ENCODE results near the gene PSAPL1.

Gene PSAPL1

GRCh38 chr4:7430965-7431695 is 3.6 kb downstream of the PSAPL1 start:
- no peak for DNase-seq (ENCODE audit: low read depth)

DNA sequence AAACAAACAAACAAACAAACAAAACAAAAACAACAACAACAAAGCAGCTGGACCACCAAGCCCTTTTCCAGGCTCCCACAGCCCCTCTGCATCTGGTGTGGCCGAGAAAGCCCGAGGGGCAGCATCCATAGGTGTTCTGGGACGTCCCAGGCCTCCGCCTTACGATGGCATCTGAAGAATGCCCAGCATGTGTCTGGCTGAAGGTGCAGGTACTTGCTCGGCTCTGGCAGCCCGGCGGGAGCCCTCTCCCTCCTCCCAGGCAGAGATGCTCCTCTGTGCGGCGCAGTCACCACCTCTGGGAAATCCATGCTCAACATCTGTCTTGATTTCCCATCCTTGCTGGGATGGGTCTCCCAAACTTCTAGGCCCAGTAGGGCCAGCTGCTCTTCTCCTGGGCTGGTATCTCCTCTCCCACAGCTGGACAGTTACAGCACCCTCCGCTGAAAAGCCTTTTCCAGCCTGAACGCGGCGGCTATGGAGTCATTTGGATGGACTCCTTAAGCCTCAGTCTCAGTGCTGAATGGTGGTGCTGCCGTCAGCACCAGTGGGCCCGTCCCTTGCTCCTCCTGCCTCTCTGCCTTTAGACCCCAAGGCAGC is 4.3 kb downstream of the PSAPL1 start:
- no peak for DNase-seq (ENCODE audit: low read depth)

- DNase-seq (ENCODE audit: low read depth), result no peak
Measured at GRCh38 chr4:7429601-7430078, 5.1 kb downstream of the PSAPL1 start.

DNA sequence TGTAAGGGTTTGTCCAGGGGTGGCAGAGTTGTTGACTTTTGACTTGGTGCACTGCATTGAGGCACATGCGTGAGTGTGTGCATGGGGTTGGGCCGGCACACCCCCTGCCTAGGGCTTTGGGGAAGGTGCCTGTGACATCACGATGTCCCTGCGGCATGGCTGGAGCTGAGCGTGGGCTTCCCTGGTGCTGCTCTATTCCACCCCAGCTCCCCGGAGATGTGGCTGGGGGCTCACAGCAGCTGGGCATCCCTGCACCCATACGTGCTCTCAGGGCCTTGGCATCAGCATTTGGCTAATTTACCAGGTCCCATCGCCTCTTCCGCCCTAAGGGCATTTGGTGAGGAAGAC is 5.7 kb downstream of the PSAPL1 start:
- DNase-seq (ENCODE audit: low read depth), result no peak

- DNase-seq (ENCODE audit: low read depth), result no peak
Measured at GRCh38 chr4:7428261-7429068, 6.3 kb downstream of the PSAPL1 start.

GRCh38 chr4:7427831-7428260 is 6.9 kb downstream of the PSAPL1 start:
- DNase-seq (ENCODE audit: low read depth), result no peak

DNA sequence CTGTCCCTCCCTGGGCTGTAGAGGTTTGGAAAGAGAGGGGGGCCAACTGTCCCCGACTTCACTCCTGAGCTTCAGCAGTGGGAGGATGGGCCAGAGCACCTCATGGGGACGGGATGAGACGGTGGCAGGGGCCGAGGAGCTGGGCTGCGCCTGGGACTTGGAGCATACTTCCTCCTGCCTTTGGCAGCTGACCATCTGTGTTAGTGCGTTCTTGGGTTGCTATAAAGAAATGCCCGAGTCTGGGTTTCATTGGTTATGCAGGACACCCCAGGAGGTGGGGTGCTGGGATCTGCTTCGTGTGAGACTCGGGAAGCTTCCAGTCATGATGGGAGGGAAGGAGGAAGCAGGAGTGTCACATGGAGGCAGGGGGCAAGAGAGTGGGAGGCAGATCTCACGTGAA is 7.4 kb downstream of the PSAPL1 start:
- no peak for DNase-seq (ENCODE audit: low read depth)

- no peak for DNase-seq (ENCODE audit: low read depth)
Measured at GRCh38 chr4:7426525-7427171, 8.1 kb downstream of the PSAPL1 start.

DNA sequence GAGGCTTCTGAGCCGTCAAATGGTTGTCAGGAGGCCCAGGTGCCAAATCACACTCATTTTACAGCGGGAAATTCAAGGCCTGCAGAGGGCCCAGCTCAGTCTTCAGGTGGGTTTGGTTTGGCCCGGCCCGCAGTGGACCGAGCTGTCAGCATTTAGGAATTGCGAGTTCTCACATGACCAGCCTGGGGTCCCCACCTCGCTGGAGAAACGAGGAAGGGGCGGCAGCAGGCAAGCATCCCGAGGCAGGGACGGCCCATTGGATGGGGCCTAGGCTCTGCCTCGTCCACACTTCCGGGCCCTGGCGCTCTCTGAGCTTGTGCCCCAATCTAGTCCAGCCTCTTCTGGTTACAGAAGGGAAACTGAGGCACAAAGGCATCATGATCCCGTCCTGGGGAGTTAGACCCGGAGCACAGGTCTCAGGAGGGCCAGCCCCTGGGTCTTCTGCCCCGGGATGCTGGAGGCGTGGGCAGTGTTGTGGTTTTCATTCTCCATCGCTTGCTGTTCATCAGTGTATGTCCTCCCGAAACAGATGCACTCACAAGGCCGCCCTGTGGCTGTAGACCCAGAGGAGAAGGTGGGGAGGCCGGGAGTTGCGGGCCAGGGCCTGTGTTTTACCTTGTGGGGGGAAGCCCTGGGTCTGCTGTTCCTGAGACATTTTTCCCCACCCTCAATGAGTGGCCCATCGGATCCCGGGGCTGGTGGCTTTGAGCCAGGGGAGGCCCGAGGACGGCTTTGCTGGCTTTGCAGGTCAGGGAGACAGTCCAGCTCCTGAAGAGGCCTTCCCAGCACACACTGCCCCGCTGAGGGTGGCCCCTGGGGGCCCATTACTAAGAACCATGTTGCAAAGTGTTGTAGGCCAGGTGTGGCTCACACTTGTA is 8.9 kb downstream of the PSAPL1 start:
- DNase-seq (ENCODE audit: low read depth), result no peak

DNA sequence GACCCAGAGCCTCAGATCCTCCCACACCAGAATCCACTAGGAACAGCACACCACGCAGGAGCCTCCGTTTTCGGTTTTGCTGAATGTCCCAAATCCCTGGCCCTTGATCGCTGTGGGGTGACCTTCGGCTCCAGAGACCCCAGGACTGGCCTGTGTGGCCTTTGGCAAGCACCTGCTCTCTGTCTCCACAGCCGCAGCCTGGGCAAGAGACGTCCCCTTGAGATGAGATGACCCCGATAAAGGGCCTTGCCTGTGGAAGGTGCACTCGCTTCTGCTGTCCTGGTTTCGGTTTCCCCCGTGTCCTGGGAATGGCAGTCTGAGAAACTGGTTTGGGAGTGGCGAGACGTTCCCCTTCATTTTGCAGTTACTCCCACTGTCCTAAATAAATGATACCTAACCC is 9.6 kb downstream of the PSAPL1 start:
- no peak for DNase-seq (ENCODE audit: low read depth)

DNA sequence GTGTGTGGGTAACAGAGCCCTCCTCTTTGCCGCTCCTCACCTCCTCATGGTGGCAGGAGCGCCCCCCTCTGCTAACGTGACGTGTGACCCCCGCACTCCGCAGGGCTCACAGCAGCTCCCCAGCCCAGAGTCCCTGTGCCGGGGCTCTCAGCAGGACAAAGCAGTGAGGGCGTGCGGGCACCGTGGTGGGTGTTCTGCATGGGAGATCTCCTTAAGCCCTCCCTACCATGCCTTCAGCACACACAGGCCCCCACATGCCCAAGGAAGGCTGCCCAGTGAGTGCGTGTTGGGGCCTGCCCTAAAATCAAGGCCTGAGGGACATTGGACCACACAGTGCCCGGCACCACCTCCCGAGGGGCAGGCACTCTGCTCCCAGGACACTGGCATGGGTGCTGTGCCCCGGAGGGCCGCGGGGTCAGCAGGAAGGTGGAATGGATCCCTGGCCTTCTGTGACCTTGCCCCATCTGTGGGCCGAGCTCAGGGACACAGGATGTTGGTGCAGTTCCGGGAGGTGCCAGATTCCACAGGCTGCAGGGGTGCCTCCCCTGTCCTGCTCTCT is 10.1 kb downstream of the PSAPL1 start:
- DNase-seq (ENCODE audit: low read depth), result no peak

DNA sequence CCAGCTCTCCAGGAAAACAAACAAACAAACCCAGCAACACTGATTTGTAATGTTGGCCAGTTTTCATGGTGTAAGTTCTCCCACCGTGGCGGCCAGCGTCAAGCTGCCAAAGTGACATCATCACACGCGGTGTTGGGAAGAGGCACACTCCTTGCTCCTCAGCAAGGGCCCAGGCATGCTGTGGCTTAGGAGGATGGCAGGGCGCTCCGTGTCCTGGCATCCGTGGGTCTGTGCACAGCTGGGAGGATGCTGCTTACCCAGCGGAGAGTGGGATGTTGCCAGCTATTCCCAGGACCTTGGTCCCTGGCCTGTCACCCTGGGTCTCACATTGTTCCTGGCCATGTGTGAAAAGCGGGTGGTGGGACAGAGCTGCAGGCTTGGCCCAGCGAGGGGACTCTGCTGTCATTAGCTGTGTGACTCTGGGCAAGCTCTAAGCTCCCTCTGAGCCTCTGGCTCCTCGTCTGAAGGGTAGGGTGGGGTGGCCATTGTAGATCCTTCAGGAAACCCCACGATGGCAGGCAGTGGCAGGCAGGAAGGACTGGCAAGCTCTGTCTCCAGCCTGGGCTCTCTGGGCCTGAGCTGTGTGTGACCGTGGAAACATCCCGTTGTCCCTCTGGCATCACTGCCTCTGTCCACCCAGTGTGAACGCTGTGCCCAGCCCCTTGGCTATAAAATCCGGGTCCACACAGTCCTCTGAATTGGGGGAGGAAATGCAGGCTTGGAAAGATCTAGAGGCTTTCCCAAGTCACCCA is 10.8 kb downstream of the PSAPL1 start:
- DNase-seq (ENCODE audit: low read depth), result no peak

GRCh38 chr4:7423391-7423790 is 11.3 kb downstream of the PSAPL1 start:
- no peak for DNase-seq (ENCODE audit: low read depth)

DNA sequence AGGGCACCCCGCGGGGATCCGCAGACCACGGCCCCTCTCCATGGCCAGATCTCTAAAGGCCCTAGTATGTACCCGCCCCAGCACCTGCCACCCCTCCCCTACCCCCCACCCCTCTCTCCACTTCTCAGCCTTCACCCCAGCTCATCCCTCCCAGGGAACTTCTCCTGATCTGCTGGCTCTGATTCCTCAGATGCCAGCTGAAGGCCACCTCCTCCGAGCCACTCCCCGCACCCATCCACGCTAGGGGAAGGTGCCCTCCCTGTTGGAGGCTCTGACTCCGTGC is 11.9 kb downstream of the PSAPL1 start:
- no peak for DNase-seq (ENCODE audit: low read depth)

DNA sequence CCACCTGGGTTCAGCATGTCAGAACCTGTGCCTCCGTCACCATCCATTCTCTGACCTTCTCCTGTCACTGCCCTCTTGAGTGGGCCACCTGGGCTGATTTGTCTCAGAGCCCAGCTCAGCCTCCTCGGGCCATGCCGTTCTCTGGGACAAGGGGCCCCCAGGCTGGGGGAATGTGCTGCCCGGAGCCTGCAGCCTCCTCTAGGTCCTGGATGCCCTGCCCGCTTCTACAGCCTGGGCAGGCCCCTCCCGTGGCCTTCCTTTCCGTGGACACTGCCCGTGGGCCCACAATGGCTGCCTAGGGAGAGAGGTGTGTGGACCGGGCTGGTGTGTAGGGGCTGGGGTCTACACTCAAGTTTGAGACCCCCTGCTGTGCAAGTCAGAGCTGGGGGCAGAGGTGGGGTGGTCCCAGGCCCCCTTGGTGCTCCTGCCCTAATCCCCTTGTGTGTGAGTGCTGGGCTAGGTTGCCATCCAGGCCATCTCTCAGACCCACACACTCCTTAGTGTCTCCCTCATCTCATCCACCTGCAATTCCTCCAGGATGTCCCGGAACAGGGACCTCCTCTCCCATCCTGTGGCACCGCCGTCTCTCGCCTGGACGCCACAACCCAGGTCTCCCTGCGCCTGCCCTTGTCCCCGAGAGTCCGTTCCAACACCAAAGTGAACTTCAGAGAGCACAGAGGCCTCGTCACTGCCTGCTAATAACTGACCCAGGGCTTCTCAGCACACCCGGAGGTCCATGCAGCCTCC is 12.4 kb downstream of the PSAPL1 start:
- no peak for DNase-seq (ENCODE audit: low read depth)

DNA sequence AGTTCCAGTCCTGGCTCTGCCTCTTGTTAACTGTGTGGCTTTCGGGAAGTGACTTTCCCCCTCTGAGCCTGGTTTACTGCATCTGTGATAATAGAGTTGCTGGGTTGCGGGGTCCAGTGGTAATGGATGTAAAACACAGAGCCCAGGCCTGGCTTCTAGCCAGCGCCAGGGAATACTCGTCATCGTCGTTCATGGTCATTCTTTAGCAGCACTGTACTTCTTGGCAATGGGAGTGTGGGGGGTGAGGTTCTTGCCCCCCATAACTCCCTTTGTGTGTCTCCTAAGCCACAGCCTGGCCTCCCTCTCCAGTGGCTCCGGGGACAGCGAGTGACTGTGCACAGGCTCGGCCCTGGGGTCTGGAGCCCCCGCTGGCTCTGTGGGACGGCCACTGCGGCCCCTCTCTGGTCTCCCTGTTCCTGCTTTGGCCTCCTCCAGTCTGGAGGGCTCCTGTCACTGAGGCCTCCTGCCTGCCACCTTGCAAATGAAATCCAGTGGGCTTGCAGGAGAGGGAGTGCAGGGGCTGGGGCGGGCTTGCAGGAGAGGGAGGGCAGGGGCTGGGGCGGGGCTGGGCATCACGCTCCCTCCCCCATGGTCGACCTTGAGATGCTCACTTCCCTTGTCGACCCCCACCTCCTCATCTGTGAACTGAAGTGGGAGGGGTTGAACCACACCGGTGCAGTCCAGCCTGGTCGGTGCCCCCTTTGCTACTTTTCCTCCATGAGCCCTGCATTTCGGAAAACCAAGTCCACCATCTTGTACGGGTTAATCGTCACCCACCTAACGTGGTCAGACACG is 13.2 kb downstream of the PSAPL1 start:
- DNase-seq (ENCODE audit: low read depth), result no peak

DNA sequence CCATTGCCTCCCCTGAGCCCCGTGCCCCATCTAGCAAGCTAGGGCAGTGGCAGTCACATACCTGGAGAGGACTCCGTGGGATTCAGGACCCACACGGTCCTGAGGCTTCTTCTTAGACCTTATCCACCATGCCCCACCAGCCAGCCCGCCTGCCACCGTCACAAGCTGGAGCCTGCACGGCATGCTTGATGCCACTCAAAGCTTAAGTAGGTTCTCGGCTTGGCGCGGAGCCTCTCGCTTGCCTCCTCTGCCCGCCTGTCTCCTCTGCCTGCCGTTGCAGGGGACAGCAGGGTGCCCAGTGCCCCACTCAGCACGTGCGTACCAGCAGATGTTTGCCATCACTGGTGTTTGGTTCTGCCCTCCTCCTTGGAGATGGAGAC is 14.1 kb downstream of the PSAPL1 start:
- no peak for DNase-seq (ENCODE audit: low read depth)

DNA sequence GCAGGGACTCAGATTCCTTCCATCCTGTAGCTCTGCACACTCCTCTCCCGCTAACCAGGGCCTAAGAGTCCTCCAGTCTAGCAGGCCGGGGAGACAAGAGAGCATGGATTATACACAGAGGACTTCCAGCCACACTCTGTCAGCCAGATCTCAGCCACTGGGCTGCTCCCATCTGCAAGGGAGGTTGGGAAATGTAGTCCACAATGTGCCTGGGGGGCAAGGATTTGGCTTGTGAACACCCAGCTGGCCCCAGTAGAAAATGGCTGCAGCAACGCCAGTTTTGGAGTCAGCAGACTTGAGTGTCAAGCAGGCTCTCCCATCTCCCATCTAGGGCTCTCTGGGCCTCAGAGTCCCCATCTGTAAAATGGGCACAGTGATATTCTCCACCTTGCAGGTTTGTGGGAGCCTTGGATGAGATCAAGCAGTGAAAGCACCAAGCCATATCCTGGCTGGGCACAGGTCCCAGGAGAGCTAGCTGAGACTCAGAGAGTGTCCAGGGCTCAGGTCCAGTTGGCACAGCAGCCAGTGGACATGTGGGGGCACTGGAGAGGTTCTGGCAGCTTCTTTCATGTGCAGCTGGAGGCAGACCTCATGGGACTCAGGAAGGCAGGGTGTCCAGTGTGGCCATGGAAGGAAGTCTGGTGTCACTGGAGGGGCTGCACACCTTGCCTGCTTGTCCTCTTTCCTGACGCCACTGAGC is 14.6 kb downstream of the PSAPL1 start:
- DNase-seq (ENCODE audit: low read depth), result no peak
